Measurements from ENCODE around the gene MPHOSPH10. TPM values are rescaled to one million over a fixed set of nuclear protein-coding genes. Genes with fewer than 3 reads are reported as not detected.

MPHOSPH10 gene
- polyA plus RNA-seq, 1 donor (not counting 4 experiments of a cell fraction or from before 2014, with no cell fraction given) = 20.3 TPM

DNA sequence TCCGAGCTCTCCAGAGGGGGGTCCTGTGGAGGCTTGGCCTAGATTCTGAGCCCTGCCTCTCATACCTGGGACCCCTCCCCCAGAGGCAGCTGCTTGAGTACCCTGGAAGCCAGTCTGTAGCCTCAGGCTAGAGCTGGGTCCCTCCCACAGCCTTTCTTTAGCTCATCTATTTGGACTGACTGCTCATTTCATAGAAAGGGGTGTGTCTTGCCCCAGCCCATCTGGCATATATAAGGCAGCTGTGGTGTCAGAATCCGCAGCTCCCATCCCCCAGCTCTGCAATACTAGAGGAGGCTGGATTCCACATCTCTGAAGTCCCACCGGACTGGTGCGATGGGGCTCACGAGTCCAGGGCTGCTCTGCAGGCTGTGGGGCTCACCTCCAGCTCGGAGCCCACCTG, 26.1 kb downstream of the MPHOSPH10 start:
- Histone ChIP-seq H2AFZ (ENCODE audit: control insufficient read depth, low read length) (no peak overlapping the region), H3K27ac (ENCODE audit: control insufficient read depth, insufficient read depth, low read length) (no peak overlapping the region), H3K4me3 (ENCODE audit: control insufficient read depth in 2 of 3, extremely low read depth in 1 of 3, insufficient read depth in 2 of 3, low read depth in 1 of 3, low read length in 3 of 3) (no peak overlapping the region), H4K20me1 (ENCODE audit: control insufficient read depth, extremely low read depth, insufficient read depth, low read length) (no peaks in the 10 kb centered on the region), H3K27me3 (ENCODE audit: control insufficient read depth, extremely low read depth, insufficient read depth, low read length) (no peaks in the 10 kb centered on the region), H3K36me3 (ENCODE audit: control insufficient read depth in 2 of 2, extremely low read depth in 1 of 2, insufficient read depth in 2 of 2, low read length in 2 of 2) (no peaks in the 10 kb centered on the region), H3K4me2 (ENCODE audit: control insufficient read depth, extremely low read depth, insufficient read depth, low read depth, low read length) (peak overlapping the region; percentile 29), H3K79me2 (ENCODE audit: control insufficient read depth, insufficient read depth, low read length) (no peaks in the 10 kb centered on the region), H3K4me1 (ENCODE audit: control insufficient read depth, extremely low read depth, insufficient read depth, low read length) (no peaks in the 10 kb centered on the region), H3K9me3 (ENCODE audit: control insufficient read depth, low read depth, low read length) (no peaks in the 10 kb centered on the region), H3K9ac (ENCODE audit: control insufficient read depth, extremely low read depth, insufficient read depth, low read length) (no peak overlapping the region), H3K9me1 (ENCODE audit: control insufficient read depth, extremely low read depth, insufficient read depth, low read length) (no peaks in the 10 kb centered on the region)
- TF ChIP-seq EZH2 (IDR thresholded peaks at IDR 0.05; ENCODE audit: low read length) = no peak
- TF ChIP-seq, protein P1, sequence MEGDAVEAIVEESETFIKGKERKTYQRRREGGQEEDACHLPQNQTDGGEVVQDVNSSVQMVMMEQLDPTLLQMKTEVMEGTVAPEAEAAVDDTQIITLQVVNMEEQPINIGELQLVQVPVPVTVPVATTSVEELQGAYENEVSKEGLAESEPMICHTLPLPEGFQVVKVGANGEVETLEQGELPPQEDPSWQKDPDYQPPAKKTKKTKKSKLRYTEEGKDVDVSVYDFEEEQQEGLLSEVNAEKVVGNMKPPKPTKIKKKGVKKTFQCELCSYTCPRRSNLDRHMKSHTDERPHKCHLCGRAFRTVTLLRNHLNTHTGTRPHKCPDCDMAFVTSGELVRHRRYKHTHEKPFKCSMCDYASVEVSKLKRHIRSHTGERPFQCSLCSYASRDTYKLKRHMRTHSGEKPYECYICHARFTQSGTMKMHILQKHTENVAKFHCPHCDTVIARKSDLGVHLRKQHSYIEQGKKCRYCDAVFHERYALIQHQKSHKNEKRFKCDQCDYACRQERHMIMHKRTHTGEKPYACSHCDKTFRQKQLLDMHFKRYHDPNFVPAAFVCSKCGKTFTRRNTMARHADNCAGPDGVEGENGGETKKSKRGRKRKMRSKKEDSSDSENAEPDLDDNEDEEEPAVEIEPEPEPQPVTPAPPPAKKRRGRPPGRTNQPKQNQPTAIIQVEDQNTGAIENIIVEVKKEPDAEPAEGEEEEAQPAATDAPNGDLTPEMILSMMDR (optimal IDR thresholded peaks at IDR 0.05 in 1 of 3, IDR thresholded peaks at IDR 0.05 in 1 of 3, conservative IDR thresholded peaks at IDR 0.05 in 1 of 3; ENCODE audit: extremely low read depth in 1 of 3, insufficient read depth in 2 of 3, low read length in 3 of 3) = no peak
- dilution Hi-C loops (cut with MboI; ENCODE audit: extremely low pct_ligation_motif_present, low sequenced_read_pairs) = no loop called here
- FAIRE-seq (no peak), DNase-seq (ENCODE audit: low read depth, low spot score) (no peak)

DNA sequence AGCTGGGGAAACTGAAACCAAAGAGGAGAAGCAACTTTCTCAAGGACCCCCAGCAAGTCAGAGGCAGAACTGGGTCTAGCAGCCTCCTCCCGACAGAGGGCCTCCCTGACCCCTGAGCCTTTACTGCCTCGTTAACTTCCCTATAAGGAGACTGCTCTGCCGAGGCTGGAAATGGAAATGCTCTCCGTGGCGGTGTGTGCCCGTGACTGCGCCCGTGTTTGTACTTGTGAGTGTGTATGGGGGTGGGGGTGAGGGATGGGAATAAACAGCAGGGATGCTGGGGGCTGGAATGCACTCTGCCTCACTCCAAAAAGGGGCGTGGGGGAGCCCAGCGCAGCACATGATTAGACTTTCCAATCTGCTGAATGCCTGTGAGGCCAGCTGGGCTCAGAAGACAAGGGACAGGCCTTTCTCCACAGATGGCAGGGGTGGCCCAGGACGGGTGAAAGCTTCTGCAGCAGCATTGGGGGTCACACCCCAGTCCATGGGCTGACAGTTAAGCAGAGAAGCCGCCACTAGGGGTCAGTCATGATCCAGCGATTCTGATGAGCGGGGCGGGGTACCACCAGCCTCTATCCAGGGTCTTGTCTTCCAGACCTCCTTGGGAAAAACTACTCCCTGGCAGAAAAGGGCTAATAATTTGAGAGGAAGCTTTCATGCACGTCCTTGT, 26.8 kb downstream of the MPHOSPH10 start:
- dilution Hi-C loops (cut with MboI; ENCODE audit: extremely low pct_ligation_motif_present, low sequenced_read_pairs) = no loop called here
- Histone ChIP-seq H3K36me3 (ENCODE audit: control insufficient read depth in 2 of 2, extremely low read depth in 1 of 2, insufficient read depth in 2 of 2, low read length in 2 of 2) (no peaks in the 10 kb centered on the region), H2AFZ (ENCODE audit: control insufficient read depth, low read length) (peak overlapping the region; percentile 22)

More for the DNA sequence above, 26.8 kb downstream of the MPHOSPH10 start:
- no peak overlapping the region for H3K27ac ChIP-seq (ENCODE audit: control insufficient read depth, insufficient read depth, low read length)
- H3K79me2 ChIP-seq (ENCODE audit: control insufficient read depth, insufficient read depth, low read length) = no peaks in the 10 kb centered on the region
- peak overlapping the region; percentile 29 for H3K4me2 ChIP-seq (ENCODE audit: control insufficient read depth, extremely low read depth, insufficient read depth, low read depth, low read length)
- FAIRE-seq (no peak), DNase-seq (ENCODE audit: low read depth, low spot score) (no peak)
- H3K4me3 ChIP-seq (ENCODE audit: control insufficient read depth in 2 of 3, extremely low read depth in 1 of 3, insufficient read depth in 2 of 3, low read depth in 1 of 3, low read length in 3 of 3) = no peak overlapping the region
- no peak overlapping the region for H3K9ac ChIP-seq (ENCODE audit: control insufficient read depth, extremely low read depth, insufficient read depth, low read length)
- H3K9me3 ChIP-seq (ENCODE audit: control insufficient read depth, low read depth, low read length) = no peaks in the 10 kb centered on the region
- TF ChIP-seq EZH2 (IDR thresholded peaks at IDR 0.05; ENCODE audit: low read length) = no peak
- TF ChIP-seq, protein P1 (optimal IDR thresholded peaks at IDR 0.05 in 1 of 3, IDR thresholded peaks at IDR 0.05 in 1 of 3, conservative IDR thresholded peaks at IDR 0.05 in 1 of 3; ENCODE audit: extremely low read depth in 1 of 3, insufficient read depth in 2 of 3, low read length in 3 of 3) = peak; percentile 64 to 85 (median 73)
- no peaks in the 10 kb centered on the region for H3K4me1 ChIP-seq (ENCODE audit: control insufficient read depth, extremely low read depth, insufficient read depth, low read length)
- no peaks in the 10 kb centered on the region for H3K9me1 ChIP-seq (ENCODE audit: control insufficient read depth, extremely low read depth, insufficient read depth, low read length)
- H3K27me3 ChIP-seq (ENCODE audit: control insufficient read depth, extremely low read depth, insufficient read depth, low read length) = no peaks in the 10 kb centered on the region
- H4K20me1 ChIP-seq (ENCODE audit: control insufficient read depth, extremely low read depth, insufficient read depth, low read length) = no peaks in the 10 kb centered on the region

Data from keratinocyte (primary cell).